ENCODE measurements around the gene PCDHA5.

- TF ChIP-seq POLR2A (IDR thresholded peaks at IDR 0.05): no peak
- no peak for TF ChIP-seq EP300 (IDR thresholded peaks at IDR 0.05)
Measured at GRCh38 chr5:140796718-140797095, 24.7 kb upstream of the PCDHA5 start.
